Panc1 (cell line): ENCODE results near the gene PDCD11. TPM values are rescaled to one million over a fixed set of nuclear protein-coding genes. Genes with fewer than 3 reads are reported as not detected.

Experiments
- ATAC-seq: fragments of 200-7000 bp; cut with Tn5 transposase; 2 replicates; pipeline ENCODE4 v1.9.1; 2020; ENCODE audit warnings: mild to moderate bottlenecking, moderate library complexity
- BruUV-seq: library from RNA; stranded (reverse); fragments of 400-500 nt; replicated peaks from 2 replicates; lab custom pipeline; 2021; lab: Mats Ljungman, UMichigan
- CTCF ChIA-PET: fragments of 300-600 bp; sonication (Branson Sonifier 250); formaldehyde crosslinking; loops from one replicate; lab custom pipeline; 2022; ENCODE audit warnings: antibody characterized with exemption; lab: Charles Lee
- POLR2A ChIA-PET: fragments of 300-600 bp; sonication (Branson Sonifier 250); formaldehyde crosslinking; loops from one replicate; lab custom pipeline; 2022; ENCODE audit warnings: antibody characterized with exemption; lab: Charles Lee
- DNase-seq: peaks from one replicate; pipeline ENCODE4 v3.0.0-alpha.2; 2010; ENCODE audit warnings: low read depth, low spot score
- H3K27ac ChIP-seq: 2 replicates; pipeline ENCODE4 v1.5.1; 2011; ENCODE audit warnings: mild to moderate bottlenecking, low read length, inconsistent platforms
- H3K27me3 ChIP-seq: fragments of 200-500 bp; sonication (Bioruptor generic); 2 replicates; pipeline ENCODE4 v1.6.0; 2014; ENCODE audit warnings: low read length, inconsistent platforms; ENCODE audit not compliant: control insufficient read depth, insufficient read depth
- H3K36me3 ChIP-seq: fragments of 200-500 bp; sonication (Bioruptor generic); 2 replicates; pipeline ENCODE4 v1.5.1; 2014; ENCODE audit warnings: inconsistent platforms, mild to moderate bottlenecking, low read length, moderate library complexity; ENCODE audit not compliant: control insufficient read depth, insufficient read depth
- H3K4me1 ChIP-seq: 2 replicates; pipeline ENCODE4 v1.5.1; 2011; ENCODE audit warnings: inconsistent platforms, mild to moderate bottlenecking, low read length, moderate library complexity; ENCODE audit not compliant: control insufficient read depth, insufficient read depth
- H3K4me3 ChIP-seq, 2 experiments: 2 replicates each; pipeline ENCODE4 v1.5.1; 2011 to 2012; ENCODE audit warnings: low read depth in 2 of 2, low read length in 2 of 2, mild to moderate bottlenecking in 2 of 2, inconsistent platforms in 1 of 2, moderate library complexity in 1 of 2
- H3K9me3 ChIP-seq: fragments of 200-500 bp; sonication (Bioruptor generic); 2 replicates; pipeline ENCODE4 v1.5.1; 2014; ENCODE audit warnings: low read depth, mild to moderate bottlenecking, inconsistent platforms, low read length, moderate library complexity; ENCODE audit not compliant: control insufficient read depth, insufficient read depth
- POLR2AphosphoS5 ChIP-seq: IDR thresholded peaks from 2 replicates; pipeline ENCODE4 v1.6.1; 2012; ENCODE audit warnings: mild to moderate bottlenecking, low read depth, low read length, moderate library complexity
- SIN3A ChIP-seq: IDR thresholded peaks from 2 replicates; pipeline ENCODE4 v1.6.1; 2012; ENCODE audit warnings: low read depth, mild to moderate bottlenecking, low read length, moderate library complexity, borderline replicate concordance; ENCODE audit not compliant: insufficient read depth
- TCF7L2 ChIP-seq: IDR thresholded peaks from 2 replicates; pipeline ENCODE4 v1.6.1; 2011; ENCODE audit warnings: mild to moderate bottlenecking, low read depth, low read length, inconsistent platforms
- in situ Hi-C: cut with HindIII; loops from 2 replicates; pipeline ENCODE4 v1.10.0; 2016; ENCODE audit warnings: low sequenced_read_pairs, low pct_unique_long_range_greater_than_20kb
- intact Hi-C: fragments of 100-400 bp; cut with micrococcal nuclease; formaldehyde crosslinking; loops from one replicate; pipeline ENCODE4 v1.10.0; 2022; ENCODE audit not compliant: unreplicated experiment
- total RNA-seq: library from RNA; stranded (reverse); gene quantifications from one replicate; pipeline ENCODE4 v1.2.1, GENCODE V29; 2021; ENCODE audit not compliant: unreplicated experiment
- TF ChIP-seq, protein P1 (sequence below): fragments of 450-650 bp; IDR thresholded peaks from 2 replicates; pipeline ENCODE4 v1.5.1; 2017; ENCODE audit warnings: mild to moderate bottlenecking
- TF ChIP-seq, protein P2 (sequence below), 2 experiments: IDR thresholded peaks; 2 replicates each; pipeline ENCODE4 v1.6.1; 2011 to 2012; ENCODE audit warnings: low read depth in 2 of 2, control low read depth in 1 of 2, low read length in 1 of 2, mild to moderate bottlenecking in 1 of 2, moderate library complexity in 1 of 2; ENCODE audit not compliant: insufficient read depth in 1 of 2

PDCD11 gene
- total RNA-seq, 1 experiment from 2014 or later = 92.8 TPM

- Histone ChIP-seq H3K9me3 (no peaks in the 10 kb centered on the region), H3K27ac (no peak overlapping the region), H3K4me3 (no peak overlapping the region), H3K4me1 (peaks cover 17% of the 10 kb centered on the region), H3K27me3 (no peaks in the 10 kb centered on the region), H3K36me3 (peaks cover 5% of the 10 kb centered on the region; the same call in 1 of the 2 replicates)
- no TSS peak for BruUV-seq
- DNase-seq = no peak
- CTCF ChIA-PET = no interaction called here
- no peak for ATAC-seq
- in situ Hi-C loops = no loop called here
- POLR2A ChIA-PET = no interaction called here
- TF ChIP-seq, protein P1, sequence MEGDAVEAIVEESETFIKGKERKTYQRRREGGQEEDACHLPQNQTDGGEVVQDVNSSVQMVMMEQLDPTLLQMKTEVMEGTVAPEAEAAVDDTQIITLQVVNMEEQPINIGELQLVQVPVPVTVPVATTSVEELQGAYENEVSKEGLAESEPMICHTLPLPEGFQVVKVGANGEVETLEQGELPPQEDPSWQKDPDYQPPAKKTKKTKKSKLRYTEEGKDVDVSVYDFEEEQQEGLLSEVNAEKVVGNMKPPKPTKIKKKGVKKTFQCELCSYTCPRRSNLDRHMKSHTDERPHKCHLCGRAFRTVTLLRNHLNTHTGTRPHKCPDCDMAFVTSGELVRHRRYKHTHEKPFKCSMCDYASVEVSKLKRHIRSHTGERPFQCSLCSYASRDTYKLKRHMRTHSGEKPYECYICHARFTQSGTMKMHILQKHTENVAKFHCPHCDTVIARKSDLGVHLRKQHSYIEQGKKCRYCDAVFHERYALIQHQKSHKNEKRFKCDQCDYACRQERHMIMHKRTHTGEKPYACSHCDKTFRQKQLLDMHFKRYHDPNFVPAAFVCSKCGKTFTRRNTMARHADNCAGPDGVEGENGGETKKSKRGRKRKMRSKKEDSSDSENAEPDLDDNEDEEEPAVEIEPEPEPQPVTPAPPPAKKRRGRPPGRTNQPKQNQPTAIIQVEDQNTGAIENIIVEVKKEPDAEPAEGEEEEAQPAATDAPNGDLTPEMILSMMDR = no peak
- no peak for TF ChIP-seq POLR2AphosphoS5
- TF ChIP-seq, protein P2, sequence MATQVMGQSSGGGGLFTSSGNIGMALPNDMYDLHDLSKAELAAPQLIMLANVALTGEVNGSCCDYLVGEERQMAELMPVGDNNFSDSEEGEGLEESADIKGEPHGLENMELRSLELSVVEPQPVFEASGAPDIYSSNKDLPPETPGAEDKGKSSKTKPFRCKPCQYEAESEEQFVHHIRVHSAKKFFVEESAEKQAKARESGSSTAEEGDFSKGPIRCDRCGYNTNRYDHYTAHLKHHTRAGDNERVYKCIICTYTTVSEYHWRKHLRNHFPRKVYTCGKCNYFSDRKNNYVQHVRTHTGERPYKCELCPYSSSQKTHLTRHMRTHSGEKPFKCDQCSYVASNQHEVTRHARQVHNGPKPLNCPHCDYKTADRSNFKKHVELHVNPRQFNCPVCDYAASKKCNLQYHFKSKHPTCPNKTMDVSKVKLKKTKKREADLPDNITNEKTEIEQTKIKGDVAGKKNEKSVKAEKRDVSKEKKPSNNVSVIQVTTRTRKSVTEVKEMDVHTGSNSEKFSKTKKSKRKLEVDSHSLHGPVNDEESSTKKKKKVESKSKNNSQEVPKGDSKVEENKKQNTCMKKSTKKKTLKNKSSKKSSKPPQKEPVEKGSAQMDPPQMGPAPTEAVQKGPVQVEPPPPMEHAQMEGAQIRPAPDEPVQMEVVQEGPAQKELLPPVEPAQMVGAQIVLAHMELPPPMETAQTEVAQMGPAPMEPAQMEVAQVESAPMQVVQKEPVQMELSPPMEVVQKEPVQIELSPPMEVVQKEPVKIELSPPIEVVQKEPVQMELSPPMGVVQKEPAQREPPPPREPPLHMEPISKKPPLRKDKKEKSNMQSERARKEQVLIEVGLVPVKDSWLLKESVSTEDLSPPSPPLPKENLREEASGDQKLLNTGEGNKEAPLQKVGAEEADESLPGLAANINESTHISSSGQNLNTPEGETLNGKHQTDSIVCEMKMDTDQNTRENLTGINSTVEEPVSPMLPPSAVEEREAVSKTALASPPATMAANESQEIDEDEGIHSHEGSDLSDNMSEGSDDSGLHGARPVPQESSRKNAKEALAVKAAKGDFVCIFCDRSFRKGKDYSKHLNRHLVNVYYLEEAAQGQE (IDR thresholded peaks at IDR 0.05; ENCODE audit: insufficient read depth in 1 of 2, low read depth in 2 of 2, low read length in 1 of 2) = no peak
- TF ChIP-seq TCF7L2 = no peak
- no peak for TF ChIP-seq SIN3A
- intact Hi-C loops = no loop called here
These were observed 58.8 kb downstream of the PDCD11 start for GRCh38 chr10:103455235-103455634.

- POLR2A ChIA-PET = no interaction called here
- TF ChIP-seq TCF7L2 (no peak), SIN3A (no peak), POLR2AphosphoS5 (no peak)
- TF ChIP-seq, protein P2 (IDR thresholded peaks at IDR 0.05; ENCODE audit: insufficient read depth in 1 of 2, low read depth in 2 of 2, low read length in 1 of 2) = no peak
- TF ChIP-seq, protein P1 = no peak
- in situ Hi-C loops = no loop called here
- Histone ChIP-seq H3K4me3 (no peak overlapping the region), H3K27me3 (no peaks in the 10 kb centered on the region), H3K9me3 (no peaks in the 10 kb centered on the region), H3K36me3 (peaks cover 5% of the 10 kb centered on the region; the same call in 1 of the 2 replicates), H3K4me1 (peaks cover 11% of the 10 kb centered on the region), H3K27ac (no peak overlapping the region)
- ATAC-seq = no peak
- CTCF ChIA-PET = no interaction called here
- BruUV-seq = no TSS peak
- intact Hi-C loops = no loop called here
- no peak for DNase-seq
These were observed 59.7 kb downstream of the PDCD11 start for GRCh38 chr10:103456074-103456660.
